ENCODE measurements around the gene TMEM54.

GRCh38 chr1:32878183-32878582 is 23.0 kb downstream of the TMEM54 start:
- TF ChIP-seq CTCF (IDR thresholded peaks at IDR 0.05) (no peak), POLR2A (IDR thresholded peaks at IDR 0.05) (no peak), POLR2AphosphoS5 (IDR thresholded peaks at IDR 0.05) (no peak)

Measured in prostate gland (tissue), 2 donors.